WTC11 (cell line): ENCODE results near the gene PLCD1. TPM values are rescaled to one million over a fixed set of nuclear protein-coding genes. Genes with fewer than 3 reads are reported as not detected.
A peak's percentile ranks its signal among the peaks of the same experiment; 100 is the strongest.

Source experiments
- ATAC-seq: fragments of 200-7000 bp; cut with Tn5 transposase; 2 replicates; pipeline ENCODE4 v1.10.0; 2021; ENCODE audit warnings: mild to moderate bottlenecking, moderate library complexity
- CTCF ChIA-PET: fragments of 300-600 bp; sonication (Branson Sonifier 250); formaldehyde crosslinking; loops from one replicate; lab custom pipeline; 2021; ENCODE audit warnings: antibody characterized with exemption; lab: Charles Lee
- POLR2A ChIA-PET: fragments of 350-600 bp; sonication (Branson Sonifier 250); formaldehyde crosslinking; loops from one replicate; lab custom pipeline; 2021; ENCODE audit warnings: antibody characterized with exemption; lab: Charles Lee
- DNase-seq: peaks from one replicate; pipeline ENCODE4 v3.0.0; 2021; ENCODE audit warnings: low spot score
- H3K27ac Mint-ChIP-seq: 2 replicates; pipeline ENCODE4 v1.8.0; 2021; ENCODE audit warnings: mixed read lengths
- H3K27me3 Mint-ChIP-seq: 2 replicates; pipeline ENCODE4 v1.8.0; 2021; ENCODE audit warnings: low read depth, mild to moderate bottlenecking, moderate library complexity, mixed read lengths
- H3K36me3 Mint-ChIP-seq: 2 replicates; pipeline ENCODE4 v1.8.0; 2021; ENCODE audit warnings: mixed read lengths
- H3K4me1 Mint-ChIP-seq: 2 replicates; pipeline ENCODE4 v1.8.0; 2022; ENCODE audit warnings: mixed read lengths
- H3K4me3 Mint-ChIP-seq: 2 replicates; pipeline ENCODE4 v1.8.0; 2021; ENCODE audit warnings: mild to moderate bottlenecking, moderate library complexity, mixed read lengths
- H3K9me3 Mint-ChIP-seq: 2 replicates; pipeline ENCODE4 v1.8.0; 2021; ENCODE audit warnings: mixed read lengths
- ARID4B ChIP-seq: sonication (generic); formaldehyde crosslinking; IDR thresholded peaks from 2 replicates; pipeline ENCODE4 v1.8.0; 2023; ENCODE audit warnings: missing genetic modification reagents, mild to moderate bottlenecking, borderline replicate concordance
- ELF4 ChIP-seq: sonication (generic); formaldehyde crosslinking; IDR thresholded peaks from 2 replicates; pipeline ENCODE4 v1.8.1; 2022; ENCODE audit warnings: low read depth, mild to moderate bottlenecking, moderate library complexity, missing genetic modification reagents
- EMX1 ChIP-seq: fragments of 250-450 bp; sonication (Bioruptor Pico); IDR thresholded peaks from 2 replicates; pipeline ENCODE4 v1.8.0; 2021; ENCODE audit warnings: mild to moderate bottlenecking
- HMGXB4 ChIP-seq: sonication (generic); formaldehyde crosslinking; IDR thresholded peaks from 2 replicates; pipeline ENCODE4 v1.8.1; 2023; ENCODE audit warnings: mild to moderate bottlenecking, moderate library complexity, missing genetic modification reagents
- IRF2 ChIP-seq: sonication (generic); formaldehyde crosslinking; IDR thresholded peaks from 2 replicates; pipeline ENCODE4 v1.8.0; 2022; ENCODE audit warnings: low read depth, missing genetic modification reagents, borderline replicate concordance
- NFATC4 ChIP-seq: fragments of 250-450 bp; sonication (Bioruptor Pico); IDR thresholded peaks from 2 replicates; pipeline ENCODE4 v1.9.0; 2021; ENCODE audit warnings: mild to moderate bottlenecking
- RORB ChIP-seq: fragments of 250-450 bp; sonication (Bioruptor Pico); IDR thresholded peaks from 2 replicates; pipeline ENCODE4 v1.9.0; 2021; ENCODE audit warnings: mild to moderate bottlenecking
- TEAD1 ChIP-seq: sonication (generic); formaldehyde crosslinking; IDR thresholded peaks from 2 replicates; pipeline ENCODE4 v1.8.0; 2022; ENCODE audit warnings: mild to moderate bottlenecking, missing genetic modification reagents
- USF2 ChIP-seq: sonication (generic); formaldehyde crosslinking; IDR thresholded peaks from 2 replicates; pipeline ENCODE4 v1.8.1; 2023; ENCODE audit warnings: mild to moderate bottlenecking, missing genetic modification reagents, moderate library complexity
- ZMAT4 ChIP-seq: fragments of 250-450 bp; sonication (Bioruptor Pico); IDR thresholded peaks from 2 replicates; pipeline ENCODE4 v1.9.0; 2021; ENCODE audit warnings: mild to moderate bottlenecking
- ZNF121 ChIP-seq: sonication (generic); formaldehyde crosslinking; IDR thresholded peaks from 2 replicates; pipeline ENCODE4 v1.8.0; 2023; ENCODE audit warnings: missing genetic modification reagents
- ZNF281 ChIP-seq: sonication (generic); formaldehyde crosslinking; IDR thresholded peaks from 2 replicates; pipeline ENCODE4 v1.8.0; 2023; ENCODE audit warnings: mild to moderate bottlenecking, missing genetic modification reagents
- ZNF416 ChIP-seq: fragments of 250-450 bp; sonication (Bioruptor Pico); IDR thresholded peaks from 2 replicates; pipeline ENCODE4 v1.9.0; 2021; ENCODE audit warnings: mild to moderate bottlenecking, inconsistent platforms
- ZNF671 ChIP-seq: fragments of 250-450 bp; sonication (Bioruptor Pico); IDR thresholded peaks from 2 replicates; pipeline ENCODE4 v1.8.0; 2021; ENCODE audit warnings: mild to moderate bottlenecking
- total RNA-seq: library from RNA; stranded (reverse); gene quantifications from 3 replicates; pipeline ENCODE4 v1.2.3, GENCODE V29; 2021
- TF ChIP-seq, protein P1 (sequence below): sonication (generic); formaldehyde crosslinking; IDR thresholded peaks from 2 replicates; pipeline ENCODE4 v1.8.1; 2022; ENCODE audit warnings: missing genetic modification reagents, borderline replicate concordance
- TF ChIP-seq, protein P2 (sequence below): sonication (generic); formaldehyde crosslinking; IDR thresholded peaks from 2 replicates; pipeline ENCODE4 v1.8.1; 2022; ENCODE audit warnings: mild to moderate bottlenecking, moderate library complexity, missing genetic modification reagents
- TF ChIP-seq, protein P3 (sequence below): sonication (generic); formaldehyde crosslinking; IDR thresholded peaks from 2 replicates; pipeline ENCODE4 v1.8.1; 2023; ENCODE audit warnings: mild to moderate bottlenecking, missing genetic modification reagents, moderate library complexity

PLCD1 gene
- total RNA-seq, 1 experiment from 2014 or later: 29.9 TPM

DNA sequence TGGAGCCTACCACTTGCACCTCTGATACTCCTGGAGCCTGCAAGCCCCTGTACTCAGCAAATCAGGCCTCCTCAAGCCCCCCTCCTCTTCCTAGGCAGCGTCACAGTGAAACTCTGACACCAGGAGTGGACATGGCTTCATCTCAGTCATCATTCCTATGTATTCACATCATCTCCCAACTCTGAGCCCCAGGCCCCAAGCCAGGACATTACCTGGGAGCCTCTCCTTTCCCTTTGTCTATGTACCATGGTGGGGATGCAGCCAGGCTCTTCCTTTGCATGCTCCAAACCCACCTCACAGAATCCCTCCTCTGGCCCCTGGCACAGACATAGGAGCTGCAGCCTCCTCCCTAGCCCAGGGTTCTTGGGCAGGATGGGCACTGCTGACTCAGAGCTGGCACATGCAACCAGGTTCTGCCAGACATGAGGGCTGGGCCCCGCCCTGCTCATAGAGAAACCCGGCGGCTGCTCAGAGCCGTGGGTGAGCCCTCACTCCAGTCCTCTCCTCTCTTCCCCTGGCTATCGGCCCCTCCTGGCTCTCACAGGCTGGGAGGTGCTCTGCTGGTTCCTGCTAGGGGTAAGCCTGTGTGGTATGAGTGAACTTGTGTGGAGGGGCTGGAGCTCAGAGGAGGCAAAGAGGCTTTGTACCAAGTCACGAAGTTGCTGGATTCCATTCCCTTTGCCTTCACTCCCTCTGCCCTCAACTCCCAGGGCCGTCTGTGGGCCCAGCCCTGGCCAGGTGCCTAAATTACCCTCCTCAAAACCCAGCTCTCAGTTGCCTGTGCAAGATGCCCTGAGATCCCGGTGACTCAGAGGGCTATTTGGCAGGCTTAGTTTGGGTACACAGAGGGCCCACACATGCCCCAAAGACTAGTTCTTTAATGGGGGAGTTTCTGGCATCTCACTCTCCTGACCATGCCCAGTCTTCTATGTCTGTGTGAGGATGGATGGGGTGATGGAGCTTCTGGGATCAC lies 1.9 kb upstream of the PLCD1 start (continued):
- TF ChIP-seq HMGXB4 (CRISPR knock-in tag): no peak
- no peak for TF ChIP-seq ELF4 (CRISPR knock-in tag)
- TF ChIP-seq TEAD1: no peak
- TF ChIP-seq NFATC4 (CRISPR knock-in tag): no peak
- TF ChIP-seq, protein P1, sequence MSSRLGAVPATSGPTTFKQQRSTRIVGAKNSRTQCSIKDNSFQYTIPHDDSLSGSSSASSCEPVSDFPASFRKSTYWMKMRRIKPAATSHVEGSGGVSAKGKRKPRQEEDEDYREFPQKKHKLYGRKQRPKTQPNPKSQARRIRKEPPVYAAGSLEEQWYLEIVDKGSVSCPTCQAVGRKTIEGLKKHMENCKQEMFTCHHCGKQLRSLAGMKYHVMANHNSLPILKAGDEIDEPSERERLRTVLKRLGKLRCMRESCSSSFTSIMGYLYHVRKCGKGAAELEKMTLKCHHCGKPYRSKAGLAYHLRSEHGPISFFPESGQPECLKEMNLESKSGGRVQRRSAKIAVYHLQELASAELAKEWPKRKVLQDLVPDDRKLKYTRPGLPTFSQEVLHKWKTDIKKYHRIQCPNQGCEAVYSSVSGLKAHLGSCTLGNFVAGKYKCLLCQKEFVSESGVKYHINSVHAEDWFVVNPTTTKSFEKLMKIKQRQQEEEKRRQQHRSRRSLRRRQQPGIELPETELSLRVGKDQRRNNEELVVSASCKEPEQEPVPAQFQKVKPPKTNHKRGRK: no peak
- TF ChIP-seq ZMAT4: no peak
- TF ChIP-seq EMX1: no peak
- no peak for TF ChIP-seq ZNF671
- TF ChIP-seq ZNF121: no peak
- TF ChIP-seq ARID4B (CRISPR knock-in tag): no peak
- TF ChIP-seq USF2: no peak

DNA sequence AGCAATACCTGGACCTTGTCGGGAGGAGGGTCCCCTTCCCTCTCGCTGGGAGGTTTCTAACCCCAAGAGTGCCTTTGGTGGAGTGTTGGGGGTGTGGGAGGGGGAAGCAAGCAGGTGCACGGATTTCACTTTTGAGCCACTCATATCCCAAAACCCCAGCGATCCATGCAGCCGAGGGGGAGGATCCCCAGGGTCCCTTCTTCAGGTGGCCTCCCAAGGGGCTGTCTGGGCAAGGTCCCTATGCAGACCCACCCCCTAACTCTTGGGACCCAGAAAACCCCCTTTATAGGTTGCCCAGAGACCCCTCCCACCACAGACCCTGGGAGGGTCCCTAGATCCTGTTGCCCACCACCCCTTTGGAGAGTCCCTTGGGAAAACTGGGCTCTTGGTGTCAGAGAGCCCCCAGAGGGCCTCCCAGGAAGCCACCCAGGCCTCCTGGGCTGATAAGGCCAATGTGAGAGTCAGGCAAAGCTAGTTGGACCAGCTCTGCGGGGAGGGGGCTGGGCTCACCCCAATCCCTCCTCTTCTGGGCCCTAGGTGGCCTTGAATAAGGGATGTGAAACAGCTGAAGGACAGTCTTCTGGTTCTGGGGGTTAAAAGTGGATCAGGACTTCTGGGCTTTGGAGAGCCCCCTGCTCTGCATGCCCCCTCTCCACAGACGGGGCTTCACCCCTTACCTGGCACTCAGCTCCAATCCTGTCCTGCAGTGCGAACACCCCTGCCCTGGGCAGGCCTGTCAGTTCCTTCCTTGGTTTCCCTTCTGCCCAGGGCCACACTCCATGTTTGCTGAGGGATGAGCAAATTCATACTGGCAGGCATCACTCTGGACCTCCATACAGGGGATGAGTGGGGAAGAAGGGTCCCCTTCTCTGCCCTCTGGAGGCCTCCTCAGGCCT lies 932 bp upstream of the PLCD1 start:
- CTCF ChIA-PET: interaction anchor here (0.6 to 3.6 kb wide), 11 partner anchors 9 to 1542 kb away, joined by 3 to 32 read pairs (median 6); partner anchors contain the start of genes ACAA1 and DLEC1
- POLR2A ChIA-PET: interaction anchor here (1.5 kb wide), 1 partner anchor 107 kb away, joined by 4 read pairs; the partner anchor contains the start of gene ACAA1
- ATAC-seq (no peak), DNase-seq (no peak)
- Mint-ChIP-seq H3K4me1 (peaks cover 11% of the 10 kb centered on the region), H3K27ac (no peak overlapping the region), H3K9me3 (no peaks in the 10 kb centered on the region), H3K4me3 (peak overlapping the region; percentile 63), H3K27me3 (peaks cover 72% of the 10 kb centered on the region), H3K36me3 (no peaks in the 10 kb centered on the region)
- TF ChIP-seq ZNF281 (CRISPR knock-in tag) (no peak), ZNF416 (CRISPR knock-in tag) (no peak), IRF2 (CRISPR knock-in tag) (no peak), RORB (no peak)
- TF ChIP-seq, protein P2, sequence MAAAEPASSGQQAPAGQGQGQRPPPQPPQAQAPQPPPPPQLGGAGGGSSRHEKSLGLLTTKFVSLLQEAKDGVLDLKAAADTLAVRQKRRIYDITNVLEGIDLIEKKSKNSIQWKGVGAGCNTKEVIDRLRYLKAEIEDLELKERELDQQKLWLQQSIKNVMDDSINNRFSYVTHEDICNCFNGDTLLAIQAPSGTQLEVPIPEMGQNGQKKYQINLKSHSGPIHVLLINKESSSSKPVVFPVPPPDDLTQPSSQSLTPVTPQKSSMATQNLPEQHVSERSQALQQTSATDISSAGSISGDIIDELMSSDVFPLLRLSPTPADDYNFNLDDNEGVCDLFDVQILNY (CRISPR knock-in tag): no peak
- TF ChIP-seq, protein P3, sequence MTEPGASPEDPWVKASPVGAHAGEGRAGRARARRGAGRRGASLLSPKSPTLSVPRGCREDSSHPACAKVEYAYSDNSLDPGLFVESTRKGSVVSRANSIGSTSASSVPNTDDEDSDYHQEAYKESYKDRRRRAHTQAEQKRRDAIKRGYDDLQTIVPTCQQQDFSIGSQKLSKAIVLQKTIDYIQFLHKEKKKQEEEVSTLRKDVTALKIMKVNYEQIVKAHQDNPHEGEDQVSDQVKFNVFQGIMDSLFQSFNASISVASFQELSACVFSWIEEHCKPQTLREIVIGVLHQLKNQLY (CRISPR knock-in tag): no peak
